Activated CD4-positive, alpha-beta T cell treated with anti-CD3 and anti-CD28 coated beads, Interleukin-2, amount 50 U/mL, for 4 hours (primary cell): ENCODE measurements around the gene ATXN1.

Source experiments
- DNase-seq, 2 experiments: peaks; one replicate each; pipeline ENCODE4 v3.0.0-alpha.2; 2020

Gene ATXN1

DNA sequence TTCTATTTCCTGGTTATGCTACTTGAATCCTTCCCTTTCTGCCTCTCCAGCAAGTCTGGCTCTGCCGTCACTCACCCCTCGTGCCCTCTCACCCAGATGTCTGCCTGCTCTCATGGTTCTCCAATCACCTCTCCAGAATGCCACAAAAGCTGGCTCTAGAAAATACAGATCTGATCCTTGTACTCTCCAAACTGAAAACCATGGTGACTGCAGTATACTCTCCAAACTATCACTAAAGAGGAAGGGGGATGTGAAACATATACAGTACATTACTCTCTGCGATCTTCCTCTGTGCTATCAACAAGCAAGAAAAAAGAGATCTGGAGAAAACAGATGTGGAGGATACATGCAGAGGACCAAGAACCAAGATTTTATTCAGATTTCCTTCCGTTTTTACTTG lies 91.1 kb downstream of the ATXN1 start:
- DNase-seq: no peak

GRCh38 chr6:16669227-16669626 lies 92.0 kb downstream of the ATXN1 start:
- DNase-seq: peak; percentile 73 to 74

DNA sequence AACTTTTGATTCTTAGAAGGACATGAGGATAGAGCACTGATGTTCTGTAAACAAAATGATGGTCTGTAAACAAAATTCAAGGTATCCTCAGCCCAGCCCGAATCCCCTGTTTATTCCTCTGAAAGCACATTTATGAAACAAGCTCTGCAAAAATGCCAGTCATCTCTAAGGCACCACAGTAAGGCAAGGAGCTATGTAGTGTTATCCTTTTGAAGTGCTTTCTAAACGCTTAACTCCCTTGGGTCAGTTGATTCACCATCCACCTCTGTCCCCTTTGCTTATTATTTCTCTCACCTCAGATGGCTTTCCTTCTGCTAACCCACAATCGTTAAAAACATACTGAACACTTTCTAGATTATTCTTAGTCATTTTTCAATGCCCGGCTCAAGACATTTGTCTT lies 93.8 kb downstream of the ATXN1 start:
- DNase-seq: no peak

DNA sequence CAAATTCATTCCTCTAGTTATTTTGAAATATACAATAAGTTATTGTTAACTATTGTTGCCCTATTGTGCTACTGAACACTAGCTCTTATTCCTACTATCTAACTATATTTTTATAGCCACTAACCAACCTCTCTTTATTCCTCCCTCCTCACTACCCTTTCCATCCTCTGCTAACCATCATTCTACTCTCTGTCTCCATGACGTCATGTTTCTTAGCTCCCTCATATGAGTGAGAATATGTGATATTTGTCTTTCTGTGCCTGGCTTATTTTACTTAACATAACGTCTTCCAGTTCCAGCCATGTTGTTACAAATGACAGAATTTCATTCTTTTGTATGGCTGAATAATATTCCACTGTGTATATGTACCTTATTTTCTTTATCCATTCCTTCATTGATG lies 95.3 kb downstream of the ATXN1 start:
- DNase-seq: no peak

GRCh38 chr6:16665182-16665581 lies 96.1 kb downstream of the ATXN1 start:
- DNase-seq: no peak

DNA sequence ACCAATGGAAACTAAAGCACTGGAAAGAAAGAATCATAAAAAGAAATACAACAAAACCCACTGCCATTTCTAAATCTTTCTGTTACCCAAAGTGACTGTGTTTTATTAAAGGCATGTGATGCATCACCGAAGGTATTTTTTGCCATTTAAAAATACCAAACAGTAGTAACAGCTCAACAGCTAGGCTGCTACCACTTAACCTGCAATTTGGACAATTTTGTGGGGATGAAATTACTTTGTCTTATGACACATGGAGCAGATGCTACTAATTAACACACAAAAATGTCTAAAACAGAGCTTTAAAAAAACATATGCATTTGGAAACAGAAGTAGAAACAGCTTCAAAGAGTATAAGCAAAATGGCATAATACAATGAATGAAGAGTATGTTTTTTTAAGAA lies 97.4 kb downstream of the ATXN1 start:
- no peak for DNase-seq

DNA sequence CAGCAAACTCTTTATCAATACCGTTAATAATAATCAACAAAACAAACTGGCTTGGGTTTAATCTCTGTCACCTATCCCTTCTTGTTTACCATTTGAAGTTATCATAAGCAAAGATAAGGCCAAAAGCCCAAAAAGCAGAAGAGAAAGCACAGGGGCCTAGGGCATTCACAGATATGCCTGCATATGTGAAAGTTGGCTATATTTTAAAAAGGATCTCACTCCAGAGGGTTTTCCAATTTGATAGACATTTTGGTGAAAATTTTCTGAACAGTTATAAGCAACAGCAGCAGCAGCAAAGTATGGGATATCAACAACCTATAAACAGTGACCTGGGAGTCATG lies 101.1 kb downstream of the ATXN1 start:
- no peak for DNase-seq

- no peak for DNase-seq
These were observed 101.6 kb downstream of the ATXN1 start for GRCh38 chr6:16659466-16660156.

GRCh38 chr6:16658348-16659034 lies 102.8 kb downstream of the ATXN1 start:
- no peak for DNase-seq

- DNase-seq: no peak
These were observed 103.5 kb downstream of the ATXN1 start for GRCh38 chr6:16657768-16658167.

GRCh38 chr6:16656451-16656850 lies 104.8 kb downstream of the ATXN1 start:
- DNase-seq: no peak

DNA sequence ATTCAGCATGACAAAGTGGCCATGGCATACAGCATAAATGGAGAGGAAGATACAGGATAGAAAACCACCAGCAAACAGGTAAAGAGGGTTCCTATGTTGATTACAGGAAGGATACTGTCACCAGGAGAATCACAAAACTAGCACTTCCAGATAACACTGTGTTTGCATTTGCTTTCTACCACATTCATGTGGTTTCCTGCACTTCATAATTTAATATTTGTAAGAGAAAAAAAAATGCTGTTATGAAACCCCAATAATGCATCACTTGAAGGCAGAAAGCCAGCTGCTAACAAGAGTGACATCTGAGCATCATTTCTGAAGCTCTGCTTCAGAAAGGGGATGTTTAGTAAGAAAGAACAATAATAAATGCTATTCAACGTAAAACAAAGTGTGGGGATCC lies 106.6 kb downstream of the ATXN1 start:
- no peak for DNase-seq

GRCh38 chr6:16653226-16653625 lies 108.0 kb downstream of the ATXN1 start:
- DNase-seq: no peak

GRCh38 chr6:16651871-16652270 lies 109.4 kb downstream of the ATXN1 start:
- DNase-seq: no peak

GRCh38 chr6:16649890-16650289 lies 111.4 kb downstream of the ATXN1 start:
- no peak for DNase-seq

DNA sequence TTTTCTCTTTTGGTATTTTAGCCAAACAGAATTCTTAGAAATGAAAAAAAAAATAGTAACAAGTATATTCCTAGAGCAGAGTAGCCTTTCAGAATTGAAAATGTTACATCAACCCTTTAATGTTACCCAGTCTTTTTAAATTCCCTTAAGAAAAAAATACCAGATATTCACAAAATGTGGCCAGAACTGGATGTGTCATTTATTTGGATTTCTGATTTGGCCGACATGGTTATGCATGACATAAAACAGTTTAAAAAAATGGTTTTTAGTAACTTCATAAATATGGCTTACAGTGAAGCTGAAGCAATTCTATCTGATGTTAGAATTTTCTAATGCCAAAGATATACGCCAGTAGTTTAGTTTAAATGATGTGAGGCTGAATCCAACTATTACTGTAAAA lies 112.0 kb downstream of the ATXN1 start:
- no peak for DNase-seq

GRCh38 chr6:16648003-16648402 lies 113.3 kb downstream of the ATXN1 start:
- DNase-seq: no peak

- no peak for DNase-seq
These were observed 113.8 kb downstream of the ATXN1 start for GRCh38 chr6:16647422-16647821.

DNA sequence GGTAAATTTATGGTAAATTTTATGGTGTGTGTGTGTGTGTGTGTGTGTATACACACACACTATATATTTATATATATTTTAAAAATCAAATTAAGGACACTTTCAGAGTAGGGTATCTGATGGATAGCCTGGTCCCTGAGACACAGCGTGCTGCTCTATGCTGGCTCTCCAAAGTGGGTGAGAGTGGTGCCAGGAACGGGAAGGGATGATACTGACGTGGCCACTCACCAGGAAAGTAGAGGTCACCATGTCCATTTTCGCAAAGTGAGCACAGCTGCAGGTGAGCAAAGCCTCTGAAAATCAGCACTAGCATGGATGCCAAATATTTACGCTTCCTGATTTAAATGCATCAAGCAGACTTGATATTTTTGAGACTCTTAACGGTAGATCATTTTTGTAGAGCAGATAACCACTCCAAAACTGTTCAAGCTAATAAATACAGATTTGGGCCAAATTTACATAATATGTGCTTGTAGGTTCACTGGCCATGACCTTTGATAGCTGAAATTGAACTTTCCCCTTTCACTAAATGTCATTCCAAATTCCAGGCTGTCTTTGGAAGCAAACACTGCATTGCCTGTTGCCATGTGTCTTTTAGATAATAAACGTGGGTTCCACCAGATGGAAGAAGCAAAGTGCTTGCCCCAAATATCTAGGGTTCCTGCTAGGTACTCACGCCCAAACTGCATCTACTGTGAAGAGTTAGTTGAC lies 116.6 kb downstream of the ATXN1 start:
- DNase-seq: no peak

GRCh38 chr6:16639684-16640480 lies 121.4 kb downstream of the ATXN1 start:
- DNase-seq: no peak

DNA sequence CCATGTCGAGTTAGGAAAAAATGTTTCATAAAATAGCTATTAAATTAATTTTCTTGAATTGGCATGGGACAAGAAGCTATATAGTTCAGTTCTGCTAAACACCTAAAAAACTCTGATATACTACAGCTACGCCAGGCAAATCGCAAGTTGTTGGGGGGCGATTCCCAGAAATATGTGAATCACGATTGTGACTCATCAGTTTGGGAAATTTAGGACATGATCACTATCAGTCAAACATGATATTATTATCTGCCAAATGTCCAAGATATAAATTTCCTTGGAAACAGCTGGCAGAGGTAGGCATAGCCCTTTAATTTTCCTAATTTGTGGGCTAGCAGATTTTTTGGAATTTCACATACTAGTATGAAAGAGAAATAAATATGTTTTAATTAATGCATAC lies 123.6 kb downstream of the ATXN1 start:
- no peak for DNase-seq

GRCh38 chr6:16635810-16636602 lies 125.3 kb downstream of the ATXN1 start:
- no peak for DNase-seq
